Gastroesophageal sphincter (tissue), 4 donors: ENCODE measurements around the gene AGBL5. TPM values are rescaled to one million over a fixed set of nuclear protein-coding genes. Genes with fewer than 3 reads are reported as not detected.
A peak's percentile ranks its signal among the peaks of the same experiment; 100 is the strongest.

Experiments used
- ATAC-seq: fragments of 150-250 bp; one replicate; pipeline ENCODE4 v1.9.1; 2016; ENCODE audit warnings: mild to moderate bottlenecking, moderate library complexity
- H3K27ac ChIP-seq, 4 donors: fragments of 200-600 bp; sonication (generic) in 3 of 4; 1 replicate in 3 of 4; 2 replicates in 1 of 4; pipeline ENCODE4 v1.5.1; 2016 to 2019
- H3K27me3 ChIP-seq: fragments of 200-600 bp; sonication (generic); one replicate; pipeline ENCODE4 v1.5.1; 2019
- H3K36me3 ChIP-seq, 2 donors: fragments of 200-600 bp; sonication (generic); one replicate each; pipeline ENCODE4 v1.5.1; 2019; ENCODE audit warnings: control low read depth in 1 of 2
- H3K4me1 ChIP-seq, 3 donors: fragments of 200-600 bp; sonication (generic); 1 replicate in 2 of 3; 2 replicates in 1 of 3; pipeline ENCODE4 v1.5.1; 2016 to 2019; ENCODE audit warnings: control low read depth in 2 of 3
- H3K4me3 ChIP-seq, 2 donors: fragments of 200-600 bp; sonication (generic); one replicate each; pipeline ENCODE4 v1.5.1; 2019; ENCODE audit warnings: mild to moderate bottlenecking in 1 of 2, moderate library complexity in 1 of 2
- H3K9me3 ChIP-seq, 3 donors: fragments of 200-600 bp; sonication (generic); one replicate each; pipeline ENCODE4 v1.5.1; 2017 to 2019; ENCODE audit warnings: control low read depth in 2 of 3
- CTCF ChIP-seq, 4 experiments: fragments of 200-600 bp in 2 of 4; fragments of 450-650 bp in 2 of 4; sonication (generic) in 1 of 4; IDR thresholded peaks; one replicate each; pipeline ENCODE4 v1.5.1; 2017 to 2019; ENCODE audit warnings: antibody characterized with exemption in 4 of 4, mild to moderate bottlenecking in 2 of 4, moderate library complexity in 2 of 4
- EP300 ChIP-seq: sonication (generic); formaldehyde crosslinking; IDR thresholded peaks from one replicate; pipeline ENCODE4 v1.6.1; 2017; ENCODE audit warnings: antibody characterized with exemption, mild to moderate bottlenecking
- POLR2A ChIP-seq, 2 donors: fragments of 450-650 bp; IDR thresholded peaks; one replicate each; pipeline ENCODE4 v1.6.1; 2017; ENCODE audit warnings: antibody characterized with exemption in 2 of 2, mild to moderate bottlenecking in 2 of 2, moderate library complexity in 1 of 2
- POLR2AphosphoS5 ChIP-seq: sonication (generic); formaldehyde crosslinking; IDR thresholded peaks from one replicate; pipeline ENCODE4 v1.6.1; 2017; ENCODE audit warnings: antibody characterized with exemption
- WGBS, 2 donors: methylation state at CpG; one replicate each; pipeline ENCODE4 v1.1.5; 2018; ENCODE audit warnings: low coverage in 1 of 2; 5-methylcytosine and 5-hydroxymethylcytosine counted together
- total RNA-seq, 4 donors: library from RNA; depleted of rRNA; stranded (reverse); fragments of >200 nt; gene quantifications; one replicate each; pipeline ENCODE4 v1.1.0, GENCODE V29; 2016

The AGBL5 gene
- total RNA-seq, 4 donors from 2014 or later = 16.2 to 31.7 (median 23.0) TPM

DNA sequence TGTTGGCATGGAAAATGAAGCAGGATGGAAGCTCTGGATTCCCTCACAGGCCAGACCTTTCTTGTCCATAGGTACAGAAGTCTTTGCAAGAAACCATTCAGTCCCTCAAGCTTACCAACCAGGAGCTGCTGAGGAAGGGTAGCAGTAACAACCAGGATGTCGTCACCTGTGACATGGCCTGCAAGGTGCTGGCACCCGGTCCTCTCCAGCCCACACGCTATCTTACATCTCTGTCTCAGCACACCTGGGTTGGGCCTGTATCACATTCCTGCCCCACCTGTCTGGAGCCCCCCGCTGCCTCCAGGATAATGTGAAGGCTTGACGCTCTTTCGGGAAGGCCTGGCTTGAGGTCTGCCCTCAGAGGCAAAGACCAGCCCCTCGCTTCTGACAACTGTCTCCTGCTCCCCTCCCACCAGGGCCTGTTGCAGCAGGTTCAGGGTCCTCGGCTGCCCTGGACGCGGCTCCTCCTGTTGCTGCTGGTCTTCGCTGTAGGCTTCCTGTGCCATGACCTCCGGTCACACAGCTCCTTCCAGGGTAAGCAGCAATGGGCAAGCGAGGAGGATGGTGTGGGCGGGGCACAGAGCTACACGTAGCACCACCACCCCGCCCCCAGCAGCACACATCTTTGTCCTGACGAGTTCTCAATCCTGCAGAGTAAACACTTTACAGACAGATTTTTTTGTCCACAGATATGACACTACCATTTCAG is 12.7 kb upstream of the AGBL5 start:
- H3K4me1 ChIP-seq = peaks cover 0 to 29% (median 5%) of the 10 kb centered on the region in 3 donors
- no peaks in the 10 kb centered on the region for H3K27me3 ChIP-seq
- ATAC-seq = no peak
- WGBS, 2 donors = 75 to 85% methylated on average over 8 to 13 of the region's 17 CpGs
- H3K27ac ChIP-seq = no peak overlapping the region
- TF ChIP-seq POLR2AphosphoS5 = no peak
- no peak overlapping the region for H3K4me3 ChIP-seq
- no peaks in the 10 kb centered on the region for H3K9me3 ChIP-seq
- H3K36me3 ChIP-seq = peaks cover 0 to 71% of the 10 kb centered on the region in 2 donors

- ATAC-seq = no peak
- Histone ChIP-seq H3K9me3 (no peaks in the 10 kb centered on the region), H3K4me3 (no peak overlapping the region), H3K4me1 (peaks cover 0 to 22% (median 0%) of the 10 kb centered on the region in 3 donors), H3K36me3 (peaks cover 0 to 71% of the 10 kb centered on the region in 2 donors), H3K27me3 (no peaks in the 10 kb centered on the region), H3K27ac (no peak overlapping the region)
- WGBS, 2 donors = 80% methylated on average over 1 of the region's 6 CpGs; no CpG with 5 or more reads in 1 of the 2 donors
- TF ChIP-seq POLR2A (IDR thresholded peaks at IDR 0.05) = no peak
- TF ChIP-seq EP300 = no peak
- no peak for TF ChIP-seq CTCF (IDR thresholded peaks at IDR 0.05)
- TF ChIP-seq POLR2AphosphoS5 = no peak
Measured at GRCh38 chr2:27039426-27039825, 12.0 kb upstream of the AGBL5 start.

DNA sequence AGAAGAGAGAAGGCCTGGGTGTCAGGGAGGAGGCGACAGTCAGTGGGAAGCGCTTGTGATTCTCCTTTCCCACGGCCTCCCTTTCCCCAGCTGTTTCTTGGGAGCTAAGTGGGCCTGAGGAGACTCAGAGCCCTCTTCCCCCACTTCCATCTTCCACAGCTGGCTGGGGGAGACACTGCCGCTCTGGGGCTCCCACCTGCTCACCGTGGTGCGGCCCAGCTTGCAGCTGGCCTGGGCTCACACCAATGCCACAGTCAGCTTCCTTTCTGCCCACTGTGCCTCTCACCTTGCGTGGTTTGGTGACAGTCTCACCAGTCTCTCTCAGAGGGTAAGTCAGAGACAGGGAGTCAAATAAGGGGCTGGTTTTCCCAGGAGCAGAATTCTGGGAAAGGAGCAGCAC is 11.6 kb upstream of the AGBL5 start:
- no peaks in the 10 kb centered on the region for H3K9me3 ChIP-seq
- no peak for ATAC-seq
- TF ChIP-seq POLR2A (IDR thresholded peaks at IDR 0.05) (no peak), POLR2AphosphoS5 (no peak), CTCF (IDR thresholded peaks at IDR 0.05) (no peak), EP300 (no peak)
- no peak overlapping the region for H3K4me3 ChIP-seq
- H3K27ac ChIP-seq = no peak overlapping the region
- peaks cover 0 to 70% of the 10 kb centered on the region in 2 donors for H3K36me3 ChIP-seq
- peaks cover 0 to 18% (median 0%) of the 10 kb centered on the region in 3 donors for H3K4me1 ChIP-seq
- WGBS, 2 donors = 100% methylated on average over 1 of the region's 7 CpGs; no CpG with 5 or more reads in 1 of the 2 donors
- H3K27me3 ChIP-seq = no peaks in the 10 kb centered on the region

DNA sequence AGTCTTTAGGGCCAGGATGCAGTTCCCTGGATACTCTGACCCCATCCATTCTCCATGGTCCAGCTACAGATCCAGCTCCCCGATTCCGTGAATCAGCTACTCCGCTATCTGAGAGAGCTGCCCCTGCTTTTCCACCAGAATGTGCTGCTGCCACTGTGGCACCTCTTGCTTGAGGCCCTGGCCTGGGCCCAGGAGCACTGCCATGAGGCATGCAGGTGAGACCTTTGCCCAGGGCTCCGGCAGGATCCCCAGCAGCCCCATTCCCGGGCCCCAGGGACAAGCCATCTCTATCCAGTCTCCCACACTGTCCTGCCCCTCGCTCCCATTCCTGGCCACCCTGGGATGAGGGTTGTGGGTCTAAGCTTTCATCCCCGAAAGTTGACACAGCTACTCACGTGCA is 11.2 kb upstream of the AGBL5 start:
- Histone ChIP-seq H3K4me3 (no peak overlapping the region), H3K36me3 (peaks cover 0 to 66% of the 10 kb centered on the region in 2 donors), H3K27me3 (no peaks in the 10 kb centered on the region), H3K27ac (no peak overlapping the region), H3K4me1 (peaks cover 0 to 14% (median 0%) of the 10 kb centered on the region in 3 donors), H3K9me3 (no peaks in the 10 kb centered on the region)
- WGBS, 2 donors = 95 to 100% methylated on average over 1 to 4 of the region's 8 CpGs
- TF ChIP-seq POLR2A (IDR thresholded peaks at IDR 0.05) (no peak), CTCF (IDR thresholded peaks at IDR 0.05) (no peak), EP300 (no peak), POLR2AphosphoS5 (no peak)
- no peak for ATAC-seq

DNA sequence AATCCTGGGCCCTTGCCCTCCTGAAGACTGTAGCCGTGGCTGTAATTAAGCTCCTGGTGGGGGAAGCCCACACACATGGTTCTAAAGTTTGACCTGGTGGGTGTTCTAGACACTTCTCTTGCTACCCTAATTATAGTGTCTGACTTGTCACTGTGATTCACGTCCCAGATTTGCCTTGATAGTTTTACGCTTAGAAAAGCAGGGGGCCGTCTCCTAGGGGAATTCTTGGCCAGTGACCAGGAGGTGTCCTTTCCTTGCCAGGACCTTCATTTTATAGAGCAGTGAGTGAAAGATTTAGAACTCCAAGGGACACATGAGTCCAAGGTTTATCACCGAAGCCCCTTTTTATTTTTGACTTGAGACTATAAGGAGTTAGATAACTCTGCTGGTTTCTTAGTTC is 9.7 kb upstream of the AGBL5 start:
- Histone ChIP-seq H3K27ac (peak overlapping the region in 2 of 4 donors; percentile 9 to 43), H3K27me3 (no peaks in the 10 kb centered on the region), H3K36me3 (peaks cover 0 to 51% of the 10 kb centered on the region in 2 donors), H3K4me1 (peaks cover 0 to 10% (median 0%) of the 10 kb centered on the region in 3 donors), H3K9me3 (no peaks in the 10 kb centered on the region), H3K4me3 (no peak overlapping the region)
- no peak for ATAC-seq
- 16 to 23% methylated on average over 2 to 3 of the region's 5 CpGs for WGBS, 2 donors
- TF ChIP-seq CTCF (IDR thresholded peaks at IDR 0.05) = no peak
- TF ChIP-seq POLR2AphosphoS5 = no peak
- no peak for TF ChIP-seq POLR2A (IDR thresholded peaks at IDR 0.05)
- no peak for TF ChIP-seq EP300
